GM19455 (cell line): Measurements from ENCODE around the gene MINPP1.
"Not testable (repeated sequence)": the region's sequence is repeated elsewhere in the genome, so short reads cannot be mapped to it uniquely, and the experiment has no call there.

Experiments used
- ATAC-seq: cut with Tn5 transposase; IDR thresholded peaks from one replicate; pipeline ENCODE4 v1.9.1; 2021; ENCODE audit not compliant: unreplicated experiment

MINPP1 gene

DNA sequence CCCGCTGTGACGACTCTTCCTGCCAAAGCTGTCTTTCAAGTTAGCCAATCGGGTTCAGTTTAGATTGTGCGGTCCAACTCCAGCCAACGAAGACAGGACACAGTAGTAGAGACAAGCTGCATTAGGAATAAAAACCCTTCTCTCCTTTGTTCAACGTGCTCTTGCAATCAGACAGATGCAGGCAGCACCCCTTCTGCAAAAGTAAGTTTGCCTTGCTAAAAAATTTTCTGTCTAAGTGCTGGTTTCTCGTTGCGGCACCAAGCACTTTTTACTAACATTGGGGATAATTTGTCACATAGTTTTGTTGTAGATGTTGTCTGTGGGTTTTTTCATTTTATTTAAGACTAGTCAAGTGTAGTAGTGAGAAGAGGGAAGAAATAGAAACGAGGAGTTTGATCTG, 58.1 kb downstream of the MINPP1 start:
- ATAC-seq = no peak

DNA sequence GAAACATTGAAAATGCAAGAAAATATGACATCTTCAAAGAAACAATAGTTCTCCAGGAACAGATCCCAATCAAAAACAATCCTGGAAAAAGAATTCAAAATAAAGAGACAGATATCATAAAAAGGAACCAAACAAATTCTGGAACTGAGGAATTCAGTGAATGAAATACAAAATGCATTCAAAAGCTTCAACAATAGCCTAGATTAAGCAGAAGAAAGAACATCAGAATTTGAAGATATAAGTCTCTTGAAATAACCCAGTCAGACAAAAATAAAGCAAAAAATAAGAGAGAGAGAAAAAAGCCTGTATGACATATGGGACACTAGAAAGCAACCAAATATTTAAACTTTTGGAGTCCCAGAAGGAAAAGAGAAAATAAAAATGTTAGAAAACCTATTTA, 60.3 kb downstream of the MINPP1 start:
- no peak for ATAC-seq

DNA sequence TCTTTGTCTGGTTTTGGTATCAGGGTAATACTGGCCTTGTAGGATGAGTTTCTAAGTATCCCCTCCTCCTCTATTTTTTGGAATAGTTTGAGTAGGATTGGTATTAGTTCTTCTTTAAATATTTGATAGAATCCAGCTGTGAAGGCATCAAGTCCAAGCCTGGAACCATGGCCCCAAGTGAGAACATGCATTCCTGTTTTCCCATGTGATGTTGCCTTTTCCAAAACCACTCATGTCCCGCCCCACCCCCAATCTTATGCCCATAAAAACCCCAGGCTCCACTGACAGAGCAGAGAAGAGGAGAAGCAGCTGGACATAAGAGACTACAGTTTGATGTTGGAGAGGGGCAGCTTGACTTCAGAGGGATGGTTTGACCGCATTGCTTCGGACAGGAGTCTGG, 71.2 kb downstream of the MINPP1 start:
- ATAC-seq = no peak

DNA sequence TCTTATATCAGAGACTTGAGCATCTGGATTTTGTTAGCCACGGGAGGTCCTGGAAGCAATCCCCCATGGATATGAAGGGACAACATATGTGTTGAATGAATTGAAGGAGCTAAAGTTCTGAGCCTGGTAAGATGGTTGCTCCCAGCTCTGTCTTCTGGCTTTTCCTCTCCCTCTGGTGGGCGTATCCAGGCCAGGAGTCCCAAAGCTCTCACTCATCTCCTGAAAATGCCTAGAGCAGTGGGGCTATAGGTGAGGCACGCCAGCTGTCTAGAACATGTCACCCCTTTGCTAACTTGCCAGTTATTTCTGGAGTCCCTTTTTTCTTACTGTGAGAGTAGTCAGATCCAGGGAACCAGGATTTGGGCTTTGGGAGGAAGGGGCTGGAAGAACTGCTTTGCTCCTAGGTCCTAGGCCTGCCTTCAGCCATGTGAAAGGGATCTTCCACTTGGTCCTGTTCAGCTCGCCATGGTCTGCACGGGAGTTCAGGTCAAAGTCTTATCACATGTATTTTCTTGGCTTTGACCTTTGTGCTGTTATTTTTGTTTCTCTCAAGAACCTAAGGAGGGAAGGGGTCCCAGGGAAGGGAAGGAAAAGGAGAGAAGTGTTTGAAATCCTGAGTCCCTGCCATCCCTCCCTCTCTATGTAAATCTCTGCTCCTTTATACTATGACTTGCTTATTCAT, 73.6 kb downstream of the MINPP1 start:
- ATAC-seq = no peak

DNA sequence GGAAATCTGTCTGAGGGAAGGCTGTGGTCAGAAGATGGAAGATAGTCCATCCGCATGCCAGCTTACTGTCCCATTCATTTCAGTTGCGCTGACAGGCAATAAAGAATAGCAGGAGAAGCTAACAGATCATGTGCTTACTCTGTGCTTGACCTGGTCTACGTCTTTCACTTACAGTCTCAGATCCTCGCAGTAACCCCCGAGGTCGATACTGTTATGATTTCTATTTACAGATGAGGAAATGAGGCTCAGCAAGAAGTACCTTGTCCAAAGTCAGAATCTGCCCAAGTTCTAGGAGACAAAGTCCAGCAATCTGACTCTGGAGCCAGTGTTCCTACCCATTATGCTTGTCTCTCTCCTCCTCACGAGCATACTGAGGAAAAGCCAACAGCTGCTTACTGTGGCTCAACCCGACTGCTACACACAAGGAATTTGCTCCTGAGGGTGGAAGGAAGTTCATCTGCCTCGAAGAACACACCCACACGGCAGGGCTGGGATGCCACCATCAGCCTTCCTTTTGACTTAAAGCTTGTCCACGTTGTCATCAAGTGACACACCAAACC, 74.2 kb downstream of the MINPP1 start:
- ATAC-seq = no peak

DNA sequence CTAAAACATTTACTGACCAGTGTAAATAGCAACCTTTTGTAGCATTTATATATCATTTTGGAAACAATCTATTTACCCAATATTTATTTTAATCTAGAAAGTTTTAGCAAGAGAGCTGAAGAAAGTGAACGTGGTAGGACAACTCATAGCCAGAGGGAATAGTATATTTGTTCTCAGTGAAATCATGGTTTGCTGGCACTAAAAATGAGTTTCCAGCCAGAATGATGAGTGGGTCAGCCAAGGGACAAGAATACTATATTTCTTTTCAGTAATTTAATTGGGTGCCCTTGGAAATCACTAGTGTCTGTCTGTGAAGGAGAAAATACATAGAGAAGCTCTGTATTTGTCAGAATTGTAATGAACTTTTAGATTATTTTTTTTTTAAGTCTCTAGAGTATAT, 74.9 kb downstream of the MINPP1 start:
- no peak for ATAC-seq

DNA sequence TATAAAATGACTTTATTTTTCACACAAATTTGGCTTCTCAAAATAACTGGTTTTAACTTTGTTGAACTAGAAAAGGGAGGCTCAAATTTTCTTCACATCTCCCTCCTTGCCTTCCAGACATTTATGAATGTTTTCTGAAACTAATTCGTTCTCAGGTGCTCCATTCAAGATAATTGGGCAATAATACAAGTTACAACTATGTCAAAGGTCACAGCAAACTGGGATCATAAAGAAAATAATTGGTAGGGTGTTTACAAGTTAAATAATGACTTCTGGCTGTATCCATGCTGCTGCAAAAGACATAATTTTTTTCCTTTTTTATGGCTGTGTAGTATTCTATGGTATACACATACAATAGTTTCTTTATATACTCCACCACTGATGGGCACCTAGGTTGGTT, 75.3 kb downstream of the MINPP1 start:
- no peak for ATAC-seq

DNA sequence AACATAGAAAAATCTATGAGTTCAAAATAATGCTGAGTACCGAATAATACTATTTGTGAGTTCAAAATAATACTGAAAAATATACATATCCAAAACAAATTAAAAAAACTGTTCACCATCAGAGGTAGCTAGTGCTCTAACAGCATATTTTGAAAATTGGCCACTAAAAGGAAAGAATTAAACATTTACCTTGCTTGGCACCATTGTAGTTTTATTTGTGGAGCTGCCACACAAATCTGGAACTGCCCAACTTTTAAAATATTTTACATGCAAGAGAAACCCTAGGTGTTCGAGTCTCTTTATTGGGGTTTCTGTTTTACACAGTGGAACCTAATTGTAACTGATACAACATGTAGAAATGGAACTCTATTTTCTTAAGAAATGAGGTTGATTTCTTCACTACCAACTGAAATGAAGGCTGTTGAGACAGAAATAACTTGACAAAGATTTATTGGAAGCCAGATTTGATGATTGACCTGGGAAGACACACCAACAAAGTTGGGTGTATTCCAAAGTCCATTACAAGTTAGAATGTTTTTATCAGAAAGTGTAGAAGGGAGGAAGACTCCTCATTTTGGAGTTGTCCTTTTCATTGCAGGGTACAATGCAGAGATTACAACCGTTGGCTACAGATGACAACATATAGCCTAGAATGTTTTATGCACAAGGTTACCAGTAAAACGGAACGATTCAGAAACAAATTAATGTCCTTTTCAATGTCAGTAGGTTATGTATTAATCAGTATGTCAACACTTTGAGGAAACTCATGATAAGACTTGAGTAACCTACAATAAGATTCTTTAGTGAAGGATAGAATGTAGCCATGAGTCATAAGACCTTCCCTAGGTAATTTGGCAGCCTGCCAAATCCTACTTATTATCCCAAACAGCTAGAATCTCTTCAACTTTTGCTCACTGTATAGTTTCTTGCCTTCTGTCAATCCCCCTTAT, 81.1 kb downstream of the MINPP1 start:
- ATAC-seq = no peak

DNA sequence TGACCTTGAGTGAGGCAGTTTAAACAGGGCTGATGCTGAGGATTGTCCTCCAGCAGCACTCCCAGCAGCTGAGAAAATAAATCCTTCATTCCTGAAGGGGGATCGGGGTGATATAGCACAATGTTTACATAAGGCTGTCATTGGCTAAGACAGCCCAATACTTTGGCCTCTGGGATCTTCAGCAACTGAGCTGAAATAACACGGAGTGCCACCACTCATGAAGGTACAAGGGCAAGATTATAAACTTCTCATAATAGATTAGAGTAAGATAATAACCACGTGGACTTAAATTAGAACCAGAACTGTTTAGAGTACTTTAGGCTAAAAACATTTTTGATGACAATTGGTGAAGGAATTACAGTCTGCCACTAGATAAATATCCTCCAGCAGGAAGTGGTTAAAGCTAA, 85.0 kb downstream of the MINPP1 start:
- no peak for ATAC-seq

DNA sequence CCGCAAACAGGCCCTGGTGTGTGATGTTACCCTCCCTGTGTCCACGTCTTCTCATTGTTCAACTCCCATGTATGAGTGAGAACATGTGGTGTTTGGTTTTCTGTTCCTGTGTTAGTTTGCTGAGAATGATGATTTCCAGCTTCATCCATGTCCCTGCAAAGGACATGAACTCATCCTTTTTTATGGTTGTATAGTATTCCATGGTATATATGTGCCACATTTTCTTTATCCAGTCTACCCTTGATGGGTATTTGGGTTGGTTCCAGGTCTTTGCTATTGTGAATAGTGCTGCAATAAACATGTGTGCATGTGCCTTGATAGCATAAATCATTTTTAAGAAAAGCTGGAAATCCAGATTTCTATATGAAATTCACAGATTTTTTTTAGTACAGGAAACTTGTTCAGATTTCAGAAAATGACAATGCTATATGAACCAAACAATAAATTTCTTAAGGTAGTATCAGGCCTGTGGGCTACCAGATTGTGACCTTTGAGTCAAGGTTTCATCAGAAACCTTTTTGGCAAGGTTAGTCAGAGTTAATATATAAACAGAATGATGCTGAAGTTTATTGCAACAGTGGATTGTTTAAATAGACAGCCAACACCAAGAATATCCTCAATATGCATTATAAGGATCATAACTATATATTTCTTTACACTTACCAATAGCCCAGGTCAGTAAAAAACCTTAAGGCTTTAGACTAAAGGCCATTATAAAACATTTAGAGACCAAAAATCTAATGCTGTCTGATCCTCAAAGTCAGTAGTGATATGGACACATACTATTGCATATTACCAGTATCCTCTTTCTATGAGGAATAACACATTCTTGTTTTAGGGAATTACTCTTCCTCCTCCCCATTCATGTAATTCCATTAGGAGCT, 86.3 kb downstream of the MINPP1 start:
- ATAC-seq = no peak

DNA sequence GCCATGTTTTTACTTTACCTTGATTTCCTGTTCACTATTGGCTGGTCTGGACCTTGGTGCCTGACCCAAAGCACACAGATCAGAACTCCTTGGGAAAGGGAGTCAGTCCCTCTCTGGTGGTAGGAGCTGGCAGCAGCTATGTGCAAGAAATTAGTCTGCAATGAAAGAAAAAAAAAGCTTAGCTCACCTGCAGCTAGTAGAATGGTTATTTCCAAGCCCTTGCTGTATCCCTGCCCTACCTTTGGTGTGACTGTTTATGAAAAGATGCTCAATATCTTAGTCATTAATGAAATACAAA, 86.8 kb downstream of the MINPP1 start:
- ATAC-seq = no peak

DNA sequence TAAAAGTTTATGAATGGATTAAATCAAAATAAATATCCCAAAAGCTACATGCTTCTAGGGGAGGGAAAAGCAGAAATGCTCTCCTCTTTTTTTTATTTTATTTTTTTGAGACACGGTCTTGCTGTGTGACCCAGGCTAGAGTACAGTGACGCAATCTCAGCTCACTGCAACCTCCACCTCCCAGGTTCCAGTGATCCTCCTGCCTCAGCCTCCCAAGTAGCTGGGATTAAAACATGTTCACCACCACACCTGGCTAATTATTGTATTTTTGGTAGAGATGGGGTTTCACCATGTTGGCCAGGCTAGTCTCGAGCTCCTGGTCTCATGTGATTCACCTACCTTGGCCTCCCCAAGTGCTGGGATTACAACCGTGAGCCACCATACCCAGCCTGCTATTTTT, 88.2 kb downstream of the MINPP1 start:
- ATAC-seq = not testable (repeated sequence)

DNA sequence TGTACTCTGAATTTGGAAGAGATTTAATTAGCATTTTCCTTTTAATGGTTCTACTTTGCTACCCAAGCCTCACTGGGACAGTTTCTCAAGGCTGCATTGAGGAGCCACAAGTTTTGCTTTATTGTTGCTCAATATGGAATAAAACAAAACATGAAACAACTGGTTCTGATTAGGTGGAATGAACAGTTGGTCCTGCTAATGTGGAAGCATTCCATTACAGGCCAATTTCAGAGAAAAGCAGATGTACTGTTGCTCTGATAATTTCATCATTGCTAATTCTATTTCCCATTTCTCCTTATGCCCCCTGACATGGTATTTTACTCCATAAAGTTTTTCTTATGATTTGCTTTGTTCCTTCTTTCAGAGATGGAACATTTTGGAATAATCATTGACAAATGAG, 89.0 kb downstream of the MINPP1 start:
- no peak for ATAC-seq

DNA sequence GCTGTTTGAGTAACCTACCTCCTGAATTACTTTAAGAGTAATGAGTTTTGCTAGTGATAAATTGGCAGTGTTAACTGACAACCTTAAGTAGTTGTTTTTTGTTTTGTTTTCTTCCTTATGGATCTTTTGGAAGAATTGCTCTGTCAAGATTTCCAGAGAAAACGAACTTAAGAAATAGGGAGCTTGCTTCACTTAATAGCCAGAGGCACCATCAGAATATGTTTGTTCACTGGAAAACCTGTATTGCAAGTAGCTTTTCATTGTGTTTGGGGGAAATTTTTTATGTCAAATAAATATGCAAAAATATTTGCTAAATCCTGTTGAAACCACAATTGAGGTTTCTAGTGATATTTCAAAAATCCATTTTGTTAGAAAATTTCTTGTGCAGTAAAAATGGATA, 89.5 kb downstream of the MINPP1 start:
- no peak for ATAC-seq

DNA sequence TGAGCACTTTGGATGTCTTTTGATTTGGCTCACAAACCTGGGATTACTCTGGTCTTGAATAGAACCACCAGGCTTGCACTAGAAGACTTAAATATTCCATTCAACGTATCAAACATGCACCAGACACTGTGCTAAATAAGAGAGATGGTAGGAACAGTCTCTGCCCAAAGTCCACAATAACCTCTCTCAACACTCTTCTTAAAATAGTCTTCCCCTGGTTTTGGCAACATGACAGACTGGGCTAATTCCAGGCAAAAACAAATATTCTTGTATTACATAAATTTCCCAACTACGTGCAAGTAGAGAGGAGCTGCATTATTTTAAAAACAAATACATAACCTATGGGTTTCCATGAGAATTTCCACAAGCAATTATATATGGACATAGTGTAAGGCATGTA, 90.2 kb downstream of the MINPP1 start:
- ATAC-seq = no peak

DNA sequence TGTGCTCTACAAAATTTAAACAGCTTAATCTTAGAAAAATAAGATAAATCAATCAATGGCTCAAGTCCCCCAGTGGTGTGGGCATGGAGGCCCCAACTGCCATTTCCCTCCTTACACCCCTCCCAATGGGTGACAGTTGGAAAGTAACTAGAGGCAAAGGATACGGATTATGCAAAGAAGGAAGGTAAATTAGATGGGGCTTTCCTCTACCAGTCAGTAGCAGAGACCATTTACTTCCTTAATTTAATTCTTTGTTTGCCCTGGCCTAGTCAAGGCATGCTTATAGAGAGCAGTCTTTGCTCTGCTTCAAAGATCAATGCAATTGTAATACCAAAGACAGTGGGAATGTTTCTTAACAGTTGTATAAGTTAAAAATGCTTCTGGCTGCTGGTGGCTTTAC, 91.7 kb downstream of the MINPP1 start:
- ATAC-seq = no peak

DNA sequence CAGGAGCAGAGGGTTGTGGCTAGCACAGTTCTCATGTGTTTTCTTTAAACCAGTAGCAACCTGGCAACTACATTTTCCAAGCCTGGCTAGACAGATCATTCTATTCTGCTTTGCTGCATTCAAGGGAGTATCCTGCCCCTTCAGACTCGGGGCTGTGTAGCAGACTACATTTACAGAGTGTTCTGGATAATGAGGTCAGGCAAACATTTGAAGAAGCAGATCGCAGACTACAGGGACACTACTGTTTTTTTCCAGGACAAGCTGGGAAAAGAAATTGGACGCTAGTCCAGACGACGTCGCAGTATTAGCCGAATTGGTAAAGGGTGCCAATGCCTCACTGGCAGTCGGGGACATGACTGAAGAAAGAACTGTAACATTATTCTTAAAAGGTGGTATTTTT, 94.0 kb downstream of the MINPP1 start:
- no peak for ATAC-seq

DNA sequence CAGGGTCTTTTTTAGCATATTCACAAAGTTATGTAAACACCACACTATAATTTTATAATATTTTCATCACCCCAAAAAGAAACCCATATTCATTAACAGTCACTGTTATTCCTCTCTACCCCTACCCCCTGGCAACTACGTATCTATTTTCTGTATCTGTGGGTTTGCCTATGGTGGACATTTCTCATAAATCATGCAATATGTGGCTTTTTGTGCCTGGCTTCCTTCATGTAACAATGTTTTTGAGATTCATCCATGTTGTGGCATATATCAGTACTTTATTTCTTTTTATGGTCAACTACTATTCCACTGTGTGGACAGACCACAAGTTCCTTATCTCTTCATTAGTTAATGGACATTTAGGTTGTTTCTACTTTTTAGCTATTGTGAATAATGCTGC, 95.9 kb downstream of the MINPP1 start:
- ATAC-seq = no peak
